IPS DF 4.7 (cell line): ENCODE results near the gene TPBGL.
A peak's percentile ranks its signal among the peaks of the same experiment; 100 is the strongest.
"Not testable (repeated sequence)": the region's sequence is repeated elsewhere in the genome, so short reads cannot be mapped to it uniquely, and the experiment has no call there.

ENCODE experiments used
- DNase-seq: peaks from one replicate; pipeline ENCODE4 v3.0.0-alpha.2; 2013; ENCODE audit warnings: low spot score; ENCODE audit errors: extremely low read depth

Gene TPBGL

GRCh38 chr11:75272391-75272790 lies 31.8 kb downstream of the TPBGL start:
- DNase-seq = no peak

GRCh38 chr11:75272821-75273301 lies 32.3 kb downstream of the TPBGL start:
- DNase-seq = no peak

GRCh38 chr11:75273411-75274391 lies 33.1 kb downstream of the TPBGL start:
- no peak for DNase-seq

- not testable (repeated sequence) for DNase-seq
These were observed 34.1 kb downstream of the TPBGL start for GRCh38 chr11:75274716-75275115.

GRCh38 chr11:75275581-75275980 lies 35.0 kb downstream of the TPBGL start:
- DNase-seq = no peak

GRCh38 chr11:75276186-75276585 lies 35.6 kb downstream of the TPBGL start:
- DNase-seq = no peak

- DNase-seq = no peak
These were observed 36.1 kb downstream of the TPBGL start for GRCh38 chr11:75276686-75277085.

- no peak for DNase-seq
These were observed 36.7 kb downstream of the TPBGL start for GRCh38 chr11:75277211-75277805.

GRCh38 chr11:75277991-75278790 lies 37.6 kb downstream of the TPBGL start:
- no peak for DNase-seq

GRCh38 chr11:75279273-75279672 lies 38.7 kb downstream of the TPBGL start:
- no peak for DNase-seq

GRCh38 chr11:75280227-75280701 lies 39.7 kb downstream of the TPBGL start:
- peak; percentile 75 for DNase-seq

- no peak for DNase-seq
These were observed 40.3 kb downstream of the TPBGL start for GRCh38 chr11:75280770-75281468.

- no peak for DNase-seq
These were observed 41.0 kb downstream of the TPBGL start for GRCh38 chr11:75281469-75282095.

- DNase-seq = no peak
These were observed 42.9 kb downstream of the TPBGL start for GRCh38 chr11:75283391-75283931.

- DNase-seq = no peak
These were observed 45.3 kb downstream of the TPBGL start for GRCh38 chr11:75285776-75286360.

- DNase-seq = no peak
These were observed 46.4 kb downstream of the TPBGL start for GRCh38 chr11:75286826-75287465.

GRCh38 chr11:75287579-75287978 lies 47.0 kb downstream of the TPBGL start:
- no peak for DNase-seq

GRCh38 chr11:75289511-75289760 lies 48.9 kb downstream of the TPBGL start:
- DNase-seq = no peak

- DNase-seq = no peak
These were observed 49.3 kb downstream of the TPBGL start for GRCh38 chr11:75289919-75290318.

- DNase-seq = no peak
These were observed 51.2 kb downstream of the TPBGL start for GRCh38 chr11:75291741-75292140.
